K562 (cell line): ENCODE results near the gene FHIT. TPM values are rescaled to one million over a fixed set of nuclear protein-coding genes. Genes with fewer than 3 reads are reported as not detected.

Experiments
- ATAC-seq: fragments of 200-7000 bp; cut with Tn5 transposase; 3 replicates; pipeline ENCODE4 v1.9.1; 2020; ENCODE audit warnings: moderate library complexity
- BruUV-seq: library from RNA; stranded (reverse); fragments of 400-500 nt; replicated peaks from 2 replicates; lab custom pipeline; 2021; lab: Mats Ljungman, UMichigan
- CTCF ChIA-PET: fragments of 300-600 bp; formaldehyde crosslinking; extraction: SDS; loops from one replicate; lab custom pipeline; 2021; ENCODE audit warnings: low intra/inter-chr PET ratio; lab: Yijun Ruan, JAX
- POLR2A ChIA-PET: fragments of 300-600, 350-650 bp; sonication (Branson Sonifier 250); formaldehyde crosslinking; extraction: SDS; loops from one replicate; lab custom pipeline; 2021; ENCODE audit warnings: antibody characterized with exemption, inconsistent platforms; lab: Yijun Ruan, JAX
- DNase-seq, 4 experiments: peaks; one replicate each; pipeline versions ENCODE4 v3.0.0 to v3.0.0-alpha.2; 2011 to 2018; ENCODE audit warnings: low spot score in 3 of 4, mixed read lengths in 3 of 4; ENCODE audit errors: extremely low read depth in 1 of 4
- FAIRE-seq: peaks from 2 replicates; lab custom pipeline; 2011; peaks lifted over from hg19 to GRCh38; lab: Jason Lieb, UNC
- H2AFZ ChIP-seq: 2 replicates; pipeline ENCODE4 v1.6.0; 2011; ENCODE audit warnings: low read depth, low read length, control low read depth, inconsistent platforms
- H3K27ac ChIP-seq: fragments of 200-600 bp; 3 replicates; pipeline ENCODE4 v1.8.0; 2011; ENCODE audit warnings: low read depth, mild to moderate bottlenecking, control low read depth, inconsistent platforms, low read length, moderate library complexity, mixed read lengths; ENCODE audit errors: extremely low read depth
- H3K27me3 ChIP-seq, 2 experiments: fragments of 300-600 bp in 1 of 2; 2 replicates in 1 of 2; 3 replicates in 1 of 2; pipeline versions ENCODE4 v1.6.0 to v1.8.0; 2011; ENCODE audit warnings: inconsistent platforms in 2 of 2, low read length in 2 of 2, mild to moderate bottlenecking in 1 of 2, mixed read lengths in 1 of 2, moderate library complexity in 1 of 2; ENCODE audit not compliant: control insufficient read depth in 2 of 2, insufficient read depth in 2 of 2
- H3K36me3 ChIP-seq: fragments of 300-600 bp; 3 replicates; pipeline ENCODE4 v1.8.0; 2011; ENCODE audit warnings: mild to moderate bottlenecking, low read length, inconsistent platforms; ENCODE audit not compliant: control insufficient read depth, insufficient read depth
- H3K4me1 ChIP-seq, 2 experiments: fragments of 200-600 bp in 1 of 2; replicated peaks in 1 of 2; 2 replicates in 1 of 2; 3 replicates in 1 of 2; pipeline versions ENCODE4 v1.5.1 to v1.8.0; 2011; ENCODE audit warnings: inconsistent platforms in 2 of 2, low read length in 2 of 2, mild to moderate bottlenecking in 1 of 2, mixed read lengths in 1 of 2, moderate library complexity in 1 of 2; ENCODE audit not compliant: control insufficient read depth in 2 of 2, insufficient read depth in 2 of 2
- H3K4me2 ChIP-seq: 2 replicates; pipeline ENCODE4 v1.6.1; 2011; ENCODE audit warnings: low read length, control low read depth, inconsistent platforms, mixed read lengths; ENCODE audit not compliant: insufficient read depth
- H3K4me3 ChIP-seq: fragments of 200-600 bp; sonication (generic), shearing (Covaris generic); 2 replicates; pipeline ENCODE4 v1.5.1; 2016; ENCODE audit warnings: control low read depth, inconsistent platforms
- H3K79me2 ChIP-seq: fragments of 200-600 bp; 3 replicates; pipeline ENCODE4 v1.8.0; 2011; ENCODE audit warnings: low read length, inconsistent platforms; ENCODE audit not compliant: control insufficient read depth, insufficient read depth
- H3K9ac ChIP-seq, 2 experiments: 2 replicates each; pipeline versions ENCODE4 v1.6.0 to v1.6.1; 2011; ENCODE audit warnings: low read depth in 2 of 2, low read length in 2 of 2, control low read depth in 1 of 2, inconsistent platforms in 1 of 2, mild to moderate bottlenecking in 1 of 2, mixed read lengths in 1 of 2; ENCODE audit not compliant: insufficient read depth in 1 of 2
- H3K9me1 ChIP-seq: one replicate; pipeline ENCODE4 v1.6.0; 2011; ENCODE audit warnings: inconsistent platforms, mild to moderate bottlenecking, low read length, moderate library complexity; ENCODE audit not compliant: control insufficient read depth, insufficient read depth
- H3K9me3 ChIP-seq: replicated peaks from 2 replicates; pipeline ENCODE4 v1.5.1; 2011; ENCODE audit warnings: low read depth, low read length, inconsistent platforms; ENCODE audit not compliant: control insufficient read depth, insufficient read depth
- H4K20me1 ChIP-seq: replicated peaks from 2 replicates; pipeline ENCODE4 v1.6.1; 2011; ENCODE audit warnings: low read length, inconsistent platforms, mixed read lengths; ENCODE audit not compliant: control insufficient read depth, insufficient read depth
- ADNP ChIP-seq: fragments of 200-800 bp; sonication (Bioruptor generic); IDR thresholded peaks from 2 replicates; pipeline ENCODE4 v1.6.1; 2016; ENCODE audit warnings: missing genetic modification characterization, missing compliant biosample characterization
- EWSR1 ChIP-seq: fragments of 450-650 bp; IDR thresholded peaks from 2 replicates; pipeline ENCODE4 v1.6.1; 2018; ENCODE audit warnings: borderline replicate concordance, mild to moderate bottlenecking, low read depth, moderate library complexity; ENCODE audit not compliant: partially characterized antibody
- KAT8 ChIP-seq: fragments of 450-650 bp; IDR thresholded peaks from 2 replicates; pipeline ENCODE4 v1.6.1; 2016; ENCODE audit warnings: low read depth, mild to moderate bottlenecking
- KDM5B ChIP-seq: fragments of 200-600 bp; sonication (generic); IDR thresholded peaks from 2 replicates; pipeline ENCODE4 v1.6.1; 2012; ENCODE audit warnings: low read depth, mild to moderate bottlenecking, moderate library complexity, low read length, control low read depth, inconsistent platforms; ENCODE audit not compliant: insufficient replicate concordance
- KHSRP ChIP-seq: fragments of 450-650 bp; IDR thresholded peaks from 2 replicates; pipeline ENCODE4 v1.6.1; 2017
- RFX5 ChIP-seq: IDR thresholded peaks from 2 replicates; pipeline ENCODE4 v1.6.1; 2011; ENCODE audit warnings: low read depth, mild to moderate bottlenecking, improper control_type of control experiment, low read length
- SMARCC2 ChIP-seq: fragments of 450-650 bp; IDR thresholded peaks from 2 replicates; pipeline ENCODE4 v1.6.1; 2017; ENCODE audit warnings: antibody characterized with exemption, moderate library complexity, mild to moderate bottlenecking, low read depth
- TCF7 ChIP-seq: sonication (generic); IDR thresholded peaks from 2 replicates; pipeline ENCODE4 v1.6.1; 2016; ENCODE audit warnings: antibody characterized with exemption, borderline replicate concordance
- WGBS: fragments of 100-300 bp; shearing (Covaris generic); methylation state at CpG from one replicate; pipeline ENCODE4 v1.1.6; 2016; ENCODE audit warnings: low coverage, mixed read lengths; ENCODE audit not compliant: insufficient coverage; ENCODE audit errors: missing lambda C conversion rate; 5-methylcytosine and 5-hydroxymethylcytosine counted together
- in situ Hi-C: fragments of 300-500 bp; cut with MboI; formaldehyde crosslinking; loops from 4 replicates; pipeline ENCODE4 v1.15.0; 2018; ENCODE audit warnings: inconsistent platforms, mixed read lengths
- intact Hi-C: fragments of 100-400 bp; cut with micrococcal nuclease; formaldehyde crosslinking; loops from 2 replicates; pipeline ENCODE4 v1.14.2; 2022
- polyA plus RNA-seq, 8 experiments: library from polyadenylated mRNA; depleted of rRNA in 4 of 8; stranded (reverse) in 5 of 8; unstranded in 3 of 8; fragments of >200 nt; fragmentation: Nextera tagmentation in 2 of 8; fragmentation: Illumina TruSeq in 1 of 8; extraction: Ambion mirVana in 2 of 8; extraction: Trizol in 1 of 8; gene quantifications; 2 replicates each; pipeline versions ENCODE4 v1.2.1 to v1.2.3, GENCODE V29; 2011 to 2014; ENCODE audit warnings: inconsistent platforms in 1 of 8, missing spikeins in 1 of 8
- total RNA-seq, 7 experiments: library from RNA; depleted of rRNA in 6 of 7; stranded (reverse); fragments of >200 nt in 6 of 7; fragmentation: Illumina TruSeq in 2 of 7; extraction: Trizol in 2 of 7; gene quantifications; 2 replicates each; pipeline versions ENCODE4 v1.2.1 to v1.2.3, GENCODE V29; 2011 to 2021; ENCODE audit warnings: low replicate concordance in 1 of 7

The FHIT gene
- total and polyA plus RNA-seq, 9 of the 15 experiments (the other 6 are each of a cell fraction or from before 2014, with no cell fraction given): 1.7 to 9.1 (median 4.3) TPM

GRCh38 chr3:61008153-61008997 is 242.9 kb downstream of the FHIT start:
- Histone ChIP-seq H3K4me3 (no peak overlapping the region), H3K27me3 (no peaks in the 10 kb centered on the region), H3K9me3 (no peaks in the 10 kb centered on the region), H3K9me1 (no peaks in the 10 kb centered on the region), H3K27ac (no peak overlapping the region), H3K4me1 (no peaks in the 10 kb centered on the region), H2AFZ (no peak overlapping the region), H3K79me2 (no peaks in the 10 kb centered on the region), H3K9ac (no peak overlapping the region), H4K20me1 (no peaks in the 10 kb centered on the region), H3K4me2 (no peak overlapping the region), H3K36me3 (no peaks in the 10 kb centered on the region)
- intact Hi-C loops (no loop called here), in situ Hi-C loops (no loop called here)
- no peak for FAIRE-seq
- no peak for ATAC-seq
- TF ChIP-seq SMARCC2 (no peak), KDM5B (no peak), TCF7 (no peak), EWSR1 (no peak), KHSRP (no peak)
- ChIA-PET POLR2A (no interaction called here), CTCF (no interaction called here)
- DNase-seq: no peak
- no TSS peak for BruUV-seq
- 48% methylated on average over 4 of the region's 5 CpGs for WGBS

- H3K79me2 ChIP-seq: no peaks in the 10 kb centered on the region
- no peak for FAIRE-seq
- ATAC-seq: no peak
- in situ Hi-C loops (no loop called here), intact Hi-C loops (no loop called here)
- H3K36me3 ChIP-seq: no peaks in the 10 kb centered on the region
- H2AFZ ChIP-seq: no peak overlapping the region
- BruUV-seq: no TSS peak
- CTCF ChIA-PET: no interaction called here
- TF ChIP-seq RFX5 (no peak), ADNP (tag) (no peak), KAT8 (no peak)
- 7% methylated on average over 3 of the region's 4 CpGs for WGBS
- H3K27ac ChIP-seq: no peak overlapping the region
- no peak for DNase-seq
- no peaks in the 10 kb centered on the region for H3K9me3 ChIP-seq
- no peak overlapping the region for H3K4me2 ChIP-seq
- no peaks in the 10 kb centered on the region for H4K20me1 ChIP-seq
- no peaks in the 10 kb centered on the region for H3K4me1 ChIP-seq
- H3K9me1 ChIP-seq: no peaks in the 10 kb centered on the region
- H3K9ac ChIP-seq: no peak overlapping the region
- POLR2A ChIA-PET: interaction anchor here (0.9 kb wide), 1 partner anchor 86 kb away, joined by 3 read pairs; no protein-coding TSS in a partner anchor
- no peak overlapping the region for H3K4me3 ChIP-seq
- H3K27me3 ChIP-seq: no peaks in the 10 kb centered on the region
These were observed 245.7 kb downstream of the FHIT start for GRCh38 chr3:61005591-61005990.
